ENCODE results near the gene EFNA5. TPM values are rescaled to one million over a fixed set of nuclear protein-coding genes. Genes with fewer than 3 reads are reported as not detected.

EFNA5 gene
- total RNA-seq, 4 donors from 2014 or later: 2.8 to 5.7 (median 3.7) TPM

DNA sequence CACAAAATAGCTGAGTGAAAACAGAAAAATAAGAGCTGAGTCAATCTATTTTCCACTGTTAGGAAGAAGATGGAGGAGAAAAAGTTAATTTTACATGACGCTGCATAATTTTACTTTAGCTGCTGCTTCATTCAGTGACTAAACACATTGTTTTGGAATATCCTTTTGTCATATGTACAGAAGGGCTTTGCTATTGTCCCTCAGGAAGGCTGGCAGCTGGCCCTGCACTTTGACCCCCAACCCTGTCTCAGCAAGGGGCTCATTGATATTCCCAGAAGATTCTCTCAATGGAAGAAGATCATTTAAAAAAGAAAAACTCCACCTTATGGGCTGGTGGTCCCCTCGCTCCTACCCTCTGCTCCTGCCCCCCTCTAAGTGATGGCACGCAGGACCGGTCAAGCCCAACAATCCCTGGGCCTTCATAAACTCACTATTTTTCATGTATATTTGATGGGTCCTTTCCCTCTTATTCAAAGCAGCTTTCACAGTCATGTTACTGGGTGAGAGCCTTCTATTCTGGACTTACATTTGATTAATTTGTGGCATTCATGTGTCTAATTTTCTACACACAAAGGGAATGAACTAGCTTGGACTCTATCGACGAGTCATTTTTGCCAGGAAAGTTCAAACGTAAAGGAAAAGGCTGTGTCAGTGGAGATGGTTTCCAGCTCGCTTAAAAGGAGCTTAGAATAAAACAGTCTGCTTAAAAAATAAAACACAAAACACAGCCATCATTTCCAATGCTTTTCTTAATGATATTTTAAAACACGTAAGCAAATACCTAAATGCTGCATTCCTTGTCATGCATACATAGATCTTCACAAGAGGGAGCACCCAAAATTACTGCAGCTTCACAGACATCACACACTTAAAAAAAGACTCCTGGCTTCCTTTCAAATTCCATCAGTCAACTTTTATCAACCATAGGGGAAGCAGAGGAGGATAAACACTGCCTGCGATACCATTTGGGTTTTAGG is 104.7 kb downstream of the EFNA5 start:
- Histone ChIP-seq H3K4me1 (peaks cover 2 to 17% (median 8%) of the 10 kb centered on the region in 4 donors), H3K4me3 (no peak overlapping the region), H3K27ac (replicated peaks in 1 of 4) (no peak overlapping the region), H3K36me3 (no peaks in the 10 kb centered on the region), H3K27me3 (peaks cover 0 to 3% (median 0%) of the 10 kb centered on the region in 4 donors), H3K9me3 (no peaks in the 10 kb centered on the region)
- no peak for DNase-seq (ENCODE audit: extremely low spot score)
- no peak for TF ChIP-seq CTCF (IDR thresholded peaks at IDR 0.05)
- no peak for TF ChIP-seq POLR2A (IDR thresholded peaks at IDR 0.05; ENCODE audit: low read depth)
- no peak for TF ChIP-seq EP300 (IDR thresholded peaks at IDR 0.05)
- TF ChIP-seq POLR2AphosphoS5 (IDR thresholded peaks at IDR 0.05): no peak
- intact Hi-C loops (cut with DNase I): no loop called here
- WGBS: 61% methylated on average over 10 of the region's 10 CpGs

- intact Hi-C loops (cut with DNase I): no loop called here
- WGBS: 71% methylated on average over 4 of the region's 4 CpGs
- peaks cover 0 to 3% (median 0%) of the 10 kb centered on the region in 4 donors for H3K27me3 ChIP-seq
- H3K4me1 ChIP-seq: peaks cover 0 to 11% (median 5%) of the 10 kb centered on the region in 4 donors
- H3K9me3 ChIP-seq: no peaks in the 10 kb centered on the region
- DNase-seq (ENCODE audit: extremely low spot score): no peak
- no peak overlapping the region for H3K27ac ChIP-seq (replicated peaks in 1 of 4)
- no peaks in the 10 kb centered on the region for H3K36me3 ChIP-seq
- TF ChIP-seq POLR2AphosphoS5 (IDR thresholded peaks at IDR 0.05) (no peak), EP300 (IDR thresholded peaks at IDR 0.05) (no peak), CTCF (IDR thresholded peaks at IDR 0.05) (no peak), POLR2A (IDR thresholded peaks at IDR 0.05; ENCODE audit: low read depth) (no peak)
- no peak overlapping the region for H3K4me3 ChIP-seq
These were observed 105.8 kb downstream of the EFNA5 start for GRCh38 chr5:107564931-107565372.

- no peak for DNase-seq (ENCODE audit: extremely low spot score)
- no peak for TF ChIP-seq EP300 (IDR thresholded peaks at IDR 0.05)
- TF ChIP-seq CTCF (IDR thresholded peaks at IDR 0.05): no peak
- TF ChIP-seq POLR2AphosphoS5 (IDR thresholded peaks at IDR 0.05): no peak
- TF ChIP-seq POLR2A (IDR thresholded peaks at IDR 0.05; ENCODE audit: low read depth): no peak
- intact Hi-C loops (cut with DNase I): no loop called here
These were observed 106.7 kb downstream of the EFNA5 start for GRCh38 chr5:107563959-107564544.

GRCh38 chr5:107560377-107560776 is 110.4 kb downstream of the EFNA5 start:
- peaks cover 0 to 3% (median 0%) of the 10 kb centered on the region in 4 donors for H3K4me1 ChIP-seq
- no peak for DNase-seq (ENCODE audit: extremely low spot score)
- no peaks in the 10 kb centered on the region for H3K9me3 ChIP-seq
- TF ChIP-seq EP300 (IDR thresholded peaks at IDR 0.05) (no peak), CTCF (IDR thresholded peaks at IDR 0.05) (no peak), POLR2AphosphoS5 (IDR thresholded peaks at IDR 0.05) (no peak), POLR2A (IDR thresholded peaks at IDR 0.05; ENCODE audit: low read depth) (no peak)
- H3K36me3 ChIP-seq: no peaks in the 10 kb centered on the region
- WGBS: 94% methylated on average over 6 of the region's 6 CpGs
- no peak overlapping the region for H3K27ac ChIP-seq (replicated peaks in 1 of 4)
- intact Hi-C loops (cut with DNase I): no loop called here
- H3K4me3 ChIP-seq: no peak overlapping the region
- H3K27me3 ChIP-seq: peaks cover 0 to 3% (median 0%) of the 10 kb centered on the region in 4 donors

More at GRCh38 chr5:107563959-107564544, 106.7 kb downstream of the EFNA5 start:
- H3K4me1 ChIP-seq: peaks cover 0 to 9% (median 4%) of the 10 kb centered on the region in 4 donors
- no peak overlapping the region for H3K4me3 ChIP-seq
- 91% methylated on average over 3 of the region's 3 CpGs for WGBS
- no peak overlapping the region for H3K27ac ChIP-seq (replicated peaks in 1 of 4)
- H3K27me3 ChIP-seq: peaks cover 0 to 3% (median 0%) of the 10 kb centered on the region in 4 donors
- no peaks in the 10 kb centered on the region for H3K9me3 ChIP-seq
- H3K36me3 ChIP-seq: no peaks in the 10 kb centered on the region
